ENCODE measurements around the gene PFDN1.

The PFDN1 gene

GRCh38 chr5:140258016-140258415 is 44.9 kb downstream of the PFDN1 start:
- no peak for DNase-seq

- no peak for DNase-seq
Observed at GRCh38 chr5:140256726-140257125, 46.2 kb downstream of the PFDN1 start.

- DNase-seq, result no peak
Observed at GRCh38 chr5:140255460-140256157, 47.3 kb downstream of the PFDN1 start.

- DNase-seq, result no peak
Observed at GRCh38 chr5:140253985-140254384, 48.9 kb downstream of the PFDN1 start.

- no peak for DNase-seq
Observed at GRCh38 chr5:140252470-140253126, 50.3 kb downstream of the PFDN1 start.

GRCh38 chr5:140251527-140251973 is 51.4 kb downstream of the PFDN1 start:
- no peak for DNase-seq

- DNase-seq, result no peak
Observed at GRCh38 chr5:140250386-140250785, 52.5 kb downstream of the PFDN1 start.

- no peak for DNase-seq
Observed at GRCh38 chr5:140249536-140249935, 53.4 kb downstream of the PFDN1 start.

GRCh38 chr5:140248414-140248813 is 54.5 kb downstream of the PFDN1 start:
- DNase-seq, result no peak

- no peak for DNase-seq
Observed at GRCh38 chr5:140246378-140247122, 56.4 kb downstream of the PFDN1 start.

- DNase-seq, result no peak
Observed at GRCh38 chr5:140245926-140246325, 57.0 kb downstream of the PFDN1 start.

- no peak for DNase-seq
Observed at GRCh38 chr5:140245341-140245740, 57.6 kb downstream of the PFDN1 start.

GRCh38 chr5:140244525-140245025 is 58.3 kb downstream of the PFDN1 start:
- peak; percentile 63 for DNase-seq

GRCh38 chr5:140243706-140244250 is 59.1 kb downstream of the PFDN1 start:
- DNase-seq, result peak; percentile 98

- DNase-seq, result no peak
Observed at GRCh38 chr5:140242890-140243585, 59.9 kb downstream of the PFDN1 start.

GRCh38 chr5:140242099-140242498 is 60.8 kb downstream of the PFDN1 start:
- DNase-seq, result no peak

GRCh38 chr5:140240987-140241706 is 61.8 kb downstream of the PFDN1 start:
- DNase-seq, result peak; percentile 71

- DNase-seq, result peak; percentile 26
Observed at GRCh38 chr5:140239939-140240700, 62.8 kb downstream of the PFDN1 start.

- DNase-seq, result no peak
Observed at GRCh38 chr5:140239461-140239860, 63.4 kb downstream of the PFDN1 start.

GRCh38 chr5:140238756-140239155 is 64.1 kb downstream of the PFDN1 start:
- no peak for DNase-seq

All from NCI-H2029 treated with DMSO at 0.1 percent for 48 hours (cell line).